GM21381 (cell line): ENCODE data around the gene PTPRE.
"Not testable (repeated sequence)": the region's sequence is repeated elsewhere in the genome, so short reads cannot be mapped to it uniquely, and the experiment has no call there.

Experiments
- ATAC-seq: cut with Tn5 transposase; IDR thresholded peaks from one replicate; pipeline ENCODE4 v1.9.1; 2021; ENCODE audit warnings: mild to moderate bottlenecking, moderate library complexity; ENCODE audit not compliant: unreplicated experiment

PTPRE gene

DNA sequence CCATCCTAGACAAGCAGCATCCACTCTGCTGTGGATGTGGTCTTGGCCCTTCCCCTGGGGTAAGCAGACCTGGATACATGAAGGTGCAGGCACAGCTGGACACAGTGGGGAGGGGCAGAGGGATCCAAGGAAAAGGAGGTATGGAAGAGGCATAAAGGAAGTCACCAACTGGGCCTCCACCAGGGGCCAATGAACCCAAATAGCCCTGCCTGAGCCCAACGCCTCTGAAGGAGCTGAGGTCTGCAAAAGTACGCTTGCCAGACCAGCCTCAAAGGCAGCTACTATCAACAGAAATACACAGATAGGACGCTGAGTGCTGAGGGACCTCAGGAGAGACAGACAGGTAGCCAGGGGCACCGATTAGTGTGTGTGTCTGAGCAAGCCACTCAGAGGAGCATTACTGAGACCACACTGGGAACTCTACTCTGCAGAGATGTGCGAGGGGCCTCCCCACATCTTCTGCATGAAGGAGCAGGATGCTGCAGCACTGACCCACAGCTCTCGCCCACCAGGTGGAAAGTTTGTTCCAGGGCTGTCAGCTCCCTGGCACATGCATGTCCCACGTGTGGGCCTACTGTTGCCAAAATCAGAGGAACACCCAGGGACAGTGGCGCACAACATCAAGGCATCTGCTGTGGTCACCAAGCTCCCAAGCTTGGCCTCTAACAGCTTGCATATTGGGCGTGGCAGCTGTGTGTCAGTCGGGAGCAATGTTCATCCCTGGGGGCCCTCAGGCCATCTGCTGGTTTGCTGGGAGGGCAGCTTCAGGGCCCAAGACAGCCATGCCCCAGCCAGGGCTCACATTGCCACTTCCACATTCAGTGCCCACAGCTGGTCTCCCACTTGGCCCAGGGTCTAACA lies 179.3 kb downstream of the PTPRE start:
- no peak for ATAC-seq

DNA sequence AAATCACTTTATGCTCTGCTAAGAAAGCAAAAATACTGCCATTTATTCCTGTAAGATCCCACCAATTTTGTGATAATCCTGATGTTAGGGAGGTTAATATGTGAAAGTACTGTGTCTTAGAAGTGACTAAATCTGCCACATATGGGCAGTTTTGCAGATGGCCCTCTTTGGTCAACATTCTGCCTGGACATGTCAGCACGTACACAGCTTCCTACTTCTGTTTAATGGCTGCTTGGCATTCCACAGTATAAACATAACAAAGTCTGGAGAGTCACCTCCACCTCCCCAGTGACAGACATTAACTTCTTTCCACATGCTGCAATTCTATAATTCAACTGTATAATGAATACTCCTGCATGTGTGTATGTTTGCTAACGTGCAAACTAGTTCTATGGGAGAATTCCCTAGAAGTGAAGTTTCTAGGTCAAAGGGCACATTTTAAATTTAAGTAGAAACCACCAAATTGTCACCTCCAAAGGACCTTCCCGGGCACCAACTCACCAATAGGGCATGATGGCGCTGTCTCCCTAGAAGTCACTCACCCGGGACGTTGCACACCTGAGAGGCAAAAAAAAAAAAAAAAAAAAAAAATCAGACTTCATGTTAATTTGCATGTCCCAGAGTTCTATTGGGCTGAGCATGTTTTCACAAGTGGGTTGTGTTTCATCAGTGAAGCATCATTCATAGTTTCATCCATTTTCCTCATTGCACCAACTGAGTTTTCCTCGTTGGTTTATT lies 180.4 kb downstream of the PTPRE start:
- ATAC-seq, result no peak

DNA sequence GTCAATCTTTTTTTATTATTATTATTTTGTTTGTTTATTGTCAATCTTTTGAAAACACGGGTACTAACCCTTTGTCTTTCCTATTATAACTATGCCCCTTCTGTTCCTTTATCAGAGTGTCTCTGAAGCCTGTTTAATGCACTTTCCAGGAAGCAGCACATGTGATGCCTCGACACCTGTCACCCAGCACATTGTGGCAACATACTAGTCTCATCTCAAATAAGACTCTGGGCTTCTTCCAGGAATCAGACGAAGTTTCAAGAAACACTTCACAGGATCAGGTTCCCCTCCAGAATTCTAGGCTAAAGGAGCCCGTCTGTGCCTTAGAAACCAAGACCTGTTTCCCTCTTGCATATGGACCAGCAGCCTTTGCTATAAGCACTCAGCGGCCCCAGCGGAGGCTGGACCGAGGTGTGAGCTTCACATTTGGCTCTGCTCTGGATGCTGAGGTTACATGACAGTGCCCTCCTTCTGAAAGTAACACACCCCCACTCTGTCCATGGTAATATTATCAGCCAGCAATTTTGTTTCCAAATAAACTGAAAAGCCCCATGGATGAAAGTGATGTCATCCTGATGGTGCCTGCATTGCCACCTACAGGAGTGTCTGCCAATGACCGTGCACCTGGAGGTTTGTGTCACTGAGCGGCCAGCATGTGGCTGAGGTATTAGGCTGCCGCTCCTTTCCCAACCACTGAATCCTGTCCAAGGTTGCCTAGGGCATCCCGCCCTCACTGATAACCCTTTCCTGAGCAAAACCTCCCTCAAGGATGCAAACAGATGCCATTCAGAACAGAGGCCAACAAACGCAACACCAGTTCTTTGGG lies 181.2 kb downstream of the PTPRE start:
- ATAC-seq, result no peak

DNA sequence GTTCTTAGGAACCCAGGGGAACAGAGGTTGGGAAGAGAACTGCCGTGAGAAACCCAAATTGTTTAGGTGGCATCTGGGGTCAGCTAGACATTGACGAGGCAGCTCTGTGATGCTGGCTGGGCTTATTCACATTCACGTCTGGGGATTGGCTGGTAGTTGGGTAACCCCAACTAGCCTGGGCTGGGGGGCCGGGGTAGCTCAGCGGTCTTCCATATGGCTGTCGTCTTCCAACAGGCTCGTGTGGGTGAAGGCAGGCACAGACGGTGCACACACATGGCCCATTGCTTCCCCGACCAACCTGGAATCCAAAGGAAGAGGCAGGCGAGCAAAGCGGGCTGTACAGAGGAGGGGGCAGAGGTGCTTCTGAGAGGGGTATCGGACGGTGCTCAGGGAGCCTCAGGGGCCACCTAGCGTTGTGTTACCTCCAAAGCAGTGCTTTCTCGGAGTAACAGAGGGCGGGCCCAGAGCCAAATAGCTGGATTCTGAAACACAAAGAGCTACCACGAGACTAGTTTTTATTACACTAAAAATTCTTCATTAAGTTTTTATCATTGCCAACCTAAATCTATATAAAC lies 184.8 kb downstream of the PTPRE start:
- ATAC-seq, result no peak

DNA sequence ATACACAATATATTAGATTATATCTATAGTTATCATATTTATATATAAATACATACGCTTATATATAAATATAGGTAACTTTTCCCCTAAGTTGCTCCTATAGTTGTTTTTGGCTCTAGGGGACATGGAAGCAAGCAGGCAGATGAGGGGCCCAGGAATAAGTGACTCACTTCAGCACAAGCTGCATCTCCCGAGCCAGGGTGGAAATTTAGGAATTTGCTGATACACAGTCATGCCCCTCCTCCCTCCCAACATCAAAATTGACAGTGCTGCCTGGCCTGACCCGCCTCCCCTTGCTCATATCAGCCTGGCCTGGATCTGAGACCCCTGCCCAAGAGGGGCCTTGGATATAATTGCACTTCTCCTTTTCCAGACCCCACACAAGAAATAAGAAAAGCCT lies 185.6 kb downstream of the PTPRE start:
- ATAC-seq, result no peak

DNA sequence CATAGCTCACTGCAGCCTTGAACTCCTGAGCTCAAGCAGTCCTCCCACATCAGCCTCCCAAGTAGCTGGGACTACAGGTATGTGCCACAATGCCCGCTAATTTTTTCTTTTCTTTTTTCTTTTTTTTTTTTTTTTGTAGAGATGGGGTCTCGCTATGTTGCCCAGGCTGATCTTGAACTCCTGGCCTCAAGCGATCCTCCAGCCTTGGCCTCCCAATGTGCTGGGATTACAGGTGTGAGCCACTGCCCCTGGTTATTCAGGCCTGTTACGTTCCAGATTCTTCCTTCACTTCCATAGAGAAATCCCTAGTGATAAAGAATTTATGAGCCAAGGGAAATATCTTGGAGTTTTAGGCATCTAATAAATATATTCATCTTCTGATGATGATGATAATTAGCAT lies 187.7 kb downstream of the PTPRE start:
- ATAC-seq, result not testable (repeated sequence)

DNA sequence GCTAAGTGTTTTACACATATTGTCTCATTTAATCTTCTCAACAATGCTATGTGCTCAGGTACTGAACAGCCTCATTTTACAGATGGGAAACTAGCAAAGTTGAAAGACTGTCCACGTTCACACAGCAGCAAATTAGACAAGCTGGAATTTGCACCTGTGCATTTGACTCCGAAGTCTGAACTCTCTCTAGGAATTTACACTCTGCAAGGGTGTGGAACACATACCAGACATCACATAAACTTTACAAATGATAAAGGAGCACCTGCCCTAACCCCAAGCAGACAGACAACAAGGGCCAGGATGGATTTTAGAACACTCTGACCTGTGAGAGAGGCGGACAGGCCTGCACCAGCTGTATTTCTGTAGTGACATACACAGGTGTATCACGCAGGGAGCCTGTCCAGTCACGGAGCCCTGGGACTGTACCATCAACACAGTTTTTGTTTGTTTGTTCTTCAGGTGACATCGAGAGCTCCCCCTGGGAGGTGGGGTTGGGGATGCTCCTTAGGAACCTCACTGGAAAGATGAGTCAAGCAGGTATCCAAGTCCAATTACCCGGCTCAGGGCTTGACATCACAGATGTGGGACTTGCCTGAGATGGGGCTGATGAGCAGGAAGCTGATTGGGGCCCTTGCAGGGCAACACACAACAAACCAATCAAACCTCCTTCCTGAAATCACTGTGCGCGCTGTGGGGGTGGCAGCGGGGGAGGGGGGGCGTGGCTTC lies 188.3 kb downstream of the PTPRE start:
- ATAC-seq, result no peak

DNA sequence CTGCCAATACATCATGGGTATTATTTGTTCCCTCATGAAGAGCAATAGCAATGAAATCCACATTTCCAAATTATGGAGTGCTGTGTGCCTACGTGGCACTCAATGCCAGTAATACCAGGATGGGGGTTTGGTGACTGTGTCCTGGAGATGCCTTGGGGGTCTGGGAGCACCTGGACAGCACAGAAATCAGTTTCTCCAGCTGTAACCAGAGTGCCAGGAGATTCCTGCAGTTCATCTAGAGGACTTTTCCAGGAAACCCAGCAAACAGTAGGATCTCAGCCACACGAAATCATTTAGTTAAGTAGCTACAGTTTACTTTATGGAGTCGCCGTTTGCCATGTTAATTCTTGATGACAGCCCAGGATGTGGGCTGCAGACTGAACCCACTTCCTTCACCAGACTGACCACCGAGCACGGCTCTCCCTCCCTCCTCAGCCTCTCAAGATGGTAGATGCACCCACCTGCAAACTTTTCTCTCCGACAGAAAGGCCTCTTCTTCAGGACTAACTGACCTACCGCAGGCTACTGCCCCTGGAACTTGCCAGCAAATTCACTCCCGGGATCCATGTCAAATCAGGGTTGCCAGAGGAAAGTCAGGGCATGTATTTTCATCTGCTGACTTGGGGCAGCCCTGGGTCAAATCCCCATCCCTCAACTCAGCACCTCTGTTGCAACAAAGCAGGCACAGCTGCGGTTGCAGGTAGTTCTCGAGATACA lies 189.0 kb downstream of the PTPRE start:
- ATAC-seq, result peak; percentile 42

DNA sequence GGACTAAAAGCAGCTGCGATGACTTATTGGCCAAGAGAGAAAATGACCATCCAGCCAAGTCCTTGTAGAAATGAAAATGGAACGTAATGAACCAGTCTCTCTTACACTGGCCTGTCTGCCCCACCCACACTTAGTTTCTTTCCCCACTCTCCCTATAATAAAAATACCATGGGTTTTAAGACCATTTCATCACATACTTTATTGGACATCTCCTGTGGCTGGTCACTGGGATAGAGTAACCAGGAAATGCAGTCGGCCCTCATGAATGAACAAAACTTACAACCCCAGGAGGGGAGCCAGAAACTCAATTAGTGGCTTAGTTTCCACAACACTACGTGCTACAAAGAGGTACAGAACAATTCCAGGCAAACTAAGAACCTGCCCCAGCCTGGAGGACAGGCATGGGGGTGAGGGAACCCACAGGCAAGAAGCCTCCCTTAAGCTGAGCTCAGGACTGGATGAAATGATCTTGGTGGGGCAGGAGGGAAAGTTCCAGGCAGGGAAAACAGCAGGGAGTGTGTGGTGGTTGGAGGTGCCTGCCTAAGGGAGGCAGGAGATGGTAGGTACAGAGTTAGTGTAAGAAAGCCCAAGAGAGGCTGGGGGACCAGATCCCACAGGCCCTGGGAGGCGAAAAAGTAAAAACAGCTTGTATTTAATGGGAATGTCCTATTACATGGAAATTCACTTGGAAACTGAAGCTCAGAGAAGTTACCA lies 189.7 kb downstream of the PTPRE start:
- ATAC-seq, result peak; percentile 10

DNA sequence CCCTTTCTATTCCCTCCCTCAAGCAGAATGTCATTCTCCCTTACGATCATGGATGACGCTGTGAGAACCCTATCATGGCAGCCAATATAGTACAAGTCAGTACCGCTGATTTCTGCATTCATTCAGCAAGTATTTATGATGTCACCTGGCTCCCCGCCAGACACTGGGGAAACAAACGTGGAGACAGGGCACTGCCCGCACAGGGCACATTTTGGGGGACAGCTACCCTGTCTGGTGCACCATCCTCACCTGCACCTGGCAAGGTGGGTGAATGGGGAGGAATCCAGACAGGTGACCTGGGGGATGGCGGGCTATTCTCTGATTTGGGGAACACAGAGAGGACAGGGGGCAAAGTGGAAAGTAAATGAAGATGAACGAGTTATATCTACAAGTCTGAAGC lies 190.9 kb downstream of the PTPRE start:
- ATAC-seq, result no peak

DNA sequence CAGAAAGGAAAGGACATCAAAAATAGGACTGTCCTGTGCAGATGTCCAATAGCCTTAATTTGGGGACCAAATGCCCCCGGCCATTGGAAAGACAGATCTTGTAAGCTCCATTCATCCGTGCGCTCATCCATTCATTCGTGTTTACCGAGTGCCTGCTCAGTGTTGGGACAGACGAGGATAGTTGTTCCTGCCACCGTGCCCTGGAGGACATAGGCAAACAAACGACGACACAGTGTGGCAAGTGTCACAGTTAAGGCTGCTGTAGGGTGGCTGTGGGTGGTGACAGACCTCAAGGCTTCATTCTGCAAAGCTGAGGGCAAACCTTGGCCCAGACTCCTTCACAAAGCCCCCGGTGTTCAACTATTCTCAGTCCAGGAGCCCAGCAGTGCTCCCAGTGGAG lies 191.7 kb downstream of the PTPRE start:
- ATAC-seq, result no peak

DNA sequence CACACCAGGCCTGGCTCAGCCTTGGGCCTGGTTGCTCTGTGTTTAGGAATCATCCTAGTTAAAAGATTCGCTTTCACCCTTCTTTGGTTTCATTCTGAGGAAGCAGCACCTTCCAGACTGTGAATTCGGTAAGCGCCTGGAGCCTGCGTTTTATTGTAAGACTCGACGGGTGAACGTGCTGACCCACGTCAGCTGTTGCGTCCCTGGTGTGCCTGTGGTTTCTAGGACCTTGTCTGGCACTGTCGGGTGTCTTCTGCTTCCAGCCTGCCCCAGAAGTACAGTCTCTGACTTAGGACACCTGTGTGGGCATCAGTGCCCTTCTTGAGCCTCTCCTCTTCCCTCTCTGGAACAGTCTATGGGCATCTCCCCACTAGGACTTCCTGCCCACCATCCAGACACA lies 193.0 kb downstream of the PTPRE start:
- ATAC-seq, result no peak

DNA sequence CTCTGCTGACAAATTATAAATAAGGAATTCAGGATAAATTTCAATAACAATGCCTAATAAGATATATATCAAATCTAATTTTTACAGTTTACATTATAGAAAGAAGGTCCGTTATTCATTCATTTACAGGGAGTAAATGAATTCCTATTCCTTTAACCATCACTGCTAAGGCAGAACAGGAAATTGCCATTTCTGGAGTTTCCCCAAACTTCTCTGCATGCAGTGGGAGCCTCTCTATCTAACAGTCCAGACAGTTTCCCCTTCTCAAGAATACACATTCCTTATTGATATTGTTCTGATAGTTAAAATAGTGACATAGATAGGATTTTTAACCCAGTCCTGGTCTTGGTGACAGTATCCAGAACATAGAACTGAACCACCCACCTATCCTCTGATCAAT lies 195.0 kb downstream of the PTPRE start:
- no peak for ATAC-seq

DNA sequence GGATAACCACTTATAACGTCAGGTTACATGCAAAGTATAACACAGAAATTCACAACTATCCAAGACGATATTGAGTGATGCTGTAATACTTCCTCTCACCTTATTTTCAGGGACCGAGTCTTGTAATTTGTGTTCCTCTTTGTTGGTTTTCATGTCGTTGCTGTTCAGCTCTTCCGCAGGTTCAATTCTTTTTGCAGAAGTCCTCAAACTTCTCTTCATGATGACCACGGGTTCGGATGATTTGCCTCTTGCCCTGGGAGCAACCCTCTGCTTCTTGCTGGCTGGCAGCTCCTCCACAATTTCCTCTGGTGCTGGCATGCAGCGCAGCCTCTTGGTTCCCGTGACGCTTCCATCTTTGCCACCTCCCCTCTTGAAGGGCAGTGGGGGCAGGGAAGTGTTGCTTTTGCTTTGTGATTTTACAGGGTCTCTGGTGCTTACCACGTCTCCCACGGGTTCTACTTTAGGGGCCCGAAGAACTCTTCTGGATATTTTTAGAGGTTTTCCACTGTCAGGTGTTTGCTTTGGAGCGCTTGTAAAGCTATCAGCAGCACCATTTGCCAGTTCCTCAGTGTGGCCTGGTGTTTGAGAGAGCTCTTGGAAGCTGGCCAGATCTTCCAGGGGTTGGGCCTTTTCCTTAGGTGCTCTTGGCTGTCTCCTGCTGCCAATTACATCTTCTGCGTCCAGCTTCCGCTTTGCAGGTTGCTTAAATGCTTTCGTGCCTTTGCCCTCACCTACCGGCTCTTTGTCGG lies 195.8 kb downstream of the PTPRE start:
- no peak for ATAC-seq

DNA sequence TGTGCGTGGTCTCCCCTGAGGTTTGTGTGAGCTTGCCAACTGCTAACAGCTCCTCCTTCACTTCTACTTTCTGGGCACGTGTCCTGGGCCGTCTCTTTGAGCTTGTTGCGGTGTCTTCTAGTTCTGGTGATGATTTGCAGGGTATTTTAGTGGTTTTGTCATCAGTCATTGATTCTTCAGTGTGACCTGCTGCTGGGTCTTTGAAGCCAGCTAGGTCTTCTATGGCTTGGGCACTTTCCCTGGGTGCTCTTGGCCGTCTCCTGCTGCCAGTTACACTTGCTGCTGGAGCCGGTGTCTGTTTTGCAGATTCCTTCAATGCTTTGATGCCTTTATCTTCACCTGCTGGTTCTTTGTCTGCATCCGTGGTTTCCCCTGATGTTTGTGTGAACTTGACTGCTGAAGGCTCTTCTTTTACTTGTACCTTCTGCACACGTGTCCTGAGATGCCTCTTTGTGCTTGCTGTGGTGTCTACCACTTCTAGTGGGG lies 196.4 kb downstream of the PTPRE start:
- no peak for ATAC-seq

DNA sequence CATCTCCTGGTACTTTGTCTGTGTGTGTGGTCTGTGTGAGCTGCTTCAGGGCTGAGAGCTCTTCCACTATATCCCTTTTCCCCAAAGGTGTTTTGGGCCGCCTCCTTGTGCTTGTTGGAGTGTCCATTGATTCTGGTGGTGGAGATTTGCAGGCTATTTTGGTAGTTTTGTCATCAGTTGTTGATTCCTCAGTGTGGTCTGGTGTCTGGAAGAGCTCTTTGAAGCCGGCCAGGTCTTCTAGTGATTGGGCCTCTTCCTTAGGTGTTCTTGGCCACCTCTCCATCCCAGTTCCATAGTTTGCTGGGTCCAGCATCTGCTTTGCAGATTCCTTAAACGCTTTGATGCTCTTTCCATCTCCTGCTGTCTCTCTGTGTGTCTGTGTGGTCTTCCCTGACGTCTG lies 198.5 kb downstream of the PTPRE start:
- no peak for ATAC-seq

DNA sequence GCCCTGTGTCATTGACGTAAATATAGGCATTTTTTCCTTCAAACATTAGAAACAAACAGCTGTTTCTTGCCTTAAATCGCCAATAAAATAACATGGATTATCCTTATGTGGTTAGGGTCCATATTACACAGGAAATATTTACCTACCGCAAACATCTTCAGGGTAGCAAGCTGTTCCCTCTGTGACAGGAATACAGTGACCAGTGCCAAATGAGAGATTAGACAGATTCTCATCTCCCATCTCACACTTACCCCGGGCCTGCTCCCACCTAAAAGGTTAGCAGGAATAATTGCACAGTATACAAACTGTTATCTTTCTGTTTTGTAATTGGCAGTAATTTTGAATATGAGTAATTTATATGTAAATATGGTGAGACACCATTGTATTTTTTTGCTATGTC lies 202.8 kb downstream of the PTPRE start:
- ATAC-seq, result no peak

DNA sequence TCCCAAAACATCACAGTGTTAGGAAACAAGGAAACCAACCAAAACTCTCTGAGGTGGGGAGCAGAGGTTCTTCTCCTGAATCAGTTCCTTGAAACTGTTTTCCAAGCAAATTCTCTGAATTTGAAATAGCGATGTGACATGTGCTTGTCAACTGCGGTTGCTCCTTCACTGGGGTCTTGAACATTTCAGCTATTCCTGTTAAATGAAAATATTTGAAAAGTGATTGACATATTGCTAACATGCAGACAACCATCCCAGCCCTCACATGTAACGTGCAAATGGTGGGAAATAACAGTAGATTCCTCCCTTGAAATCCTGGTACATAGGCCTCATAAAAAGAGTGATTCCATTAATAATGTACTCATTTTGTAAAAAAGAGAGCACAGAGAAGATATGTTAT lies 203.4 kb downstream of the PTPRE start:
- no peak for ATAC-seq
